Prostate gland (tissue), 2 donors: ENCODE measurements around the gene PHOX2A.

Experiments used
- CTCF ChIP-seq, 4 experiments: fragments of 200-600 bp in 2 of 4; fragments of 450-650 bp in 2 of 4; sonication (generic) in 2 of 4; IDR thresholded peaks; 1 replicate in 3 of 4; 2 replicates in 1 of 4; pipeline ENCODE4 v1.5.1; 2016 to 2019; ENCODE audit warnings: antibody characterized with exemption in 4 of 4, mild to moderate bottlenecking in 2 of 4, moderate library complexity in 2 of 4
- POLR2A ChIP-seq: fragments of 450-650 bp; IDR thresholded peaks from one replicate; pipeline ENCODE4 v1.6.1; 2016; ENCODE audit warnings: antibody characterized with exemption, mild to moderate bottlenecking
- POLR2AphosphoS5 ChIP-seq: sonication (generic); formaldehyde crosslinking; IDR thresholded peaks from one replicate; pipeline ENCODE4 v1.6.1; 2017; ENCODE audit warnings: antibody characterized with exemption

DNA sequence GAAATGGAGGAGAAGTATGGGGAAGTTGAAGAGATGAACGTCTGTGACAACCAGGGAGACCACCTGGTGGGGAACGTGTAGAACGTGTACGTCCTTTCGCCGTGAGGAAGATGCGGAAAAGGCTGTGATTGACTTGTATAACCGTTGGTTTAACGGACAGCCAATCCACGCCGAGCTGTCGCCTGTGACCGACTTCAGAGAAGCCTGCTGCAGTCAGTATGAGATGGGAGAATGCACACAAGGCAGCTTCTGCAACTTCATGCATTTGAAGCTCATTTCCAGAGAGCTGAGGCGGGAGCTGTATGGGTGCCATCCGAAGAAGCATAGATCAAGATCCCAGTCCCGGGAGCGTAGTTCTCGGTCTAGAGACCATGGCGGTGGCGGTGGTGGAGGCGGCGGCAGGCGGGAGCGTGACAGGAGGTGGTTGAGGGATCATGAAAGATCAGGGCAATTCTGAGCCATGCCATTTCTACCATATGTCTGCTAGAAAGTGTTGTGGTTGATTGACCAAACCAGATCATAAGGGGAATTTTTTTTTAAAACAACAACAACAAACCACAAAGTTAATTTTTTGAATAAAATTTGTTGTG, 36.8 kb upstream of the PHOX2A start:
- no peak for TF ChIP-seq CTCF (IDR thresholded peaks at IDR 0.05)
- no peak for TF ChIP-seq POLR2AphosphoS5
- TF ChIP-seq POLR2A = no peak
